SU-DHL-6 (cell line): Measurements from ENCODE around the gene ATP1A4.

Experiments used
- CTCF ChIP-seq: fragments of 200-600 bp; sonication (generic); IDR thresholded peaks from one replicate; pipeline ENCODE4 v1.5.1; 2017; ENCODE audit warnings: antibody characterized with exemption, mild to moderate bottlenecking, low read length, moderate library complexity; ENCODE audit not compliant: insufficient read depth, poor library complexity, severe bottlenecking
- EZH2phosphoT487 ChIP-seq: fragments of 200-600 bp; sonication (generic), shearing (Covaris generic); conservative IDR thresholded peaks from 2 replicates; pipeline ENCODE4 v1.6.1; 2018; ENCODE audit warnings: mild to moderate bottlenecking, antibody characterized with exemption, low read length, moderate library complexity, mixed read lengths

DNA sequence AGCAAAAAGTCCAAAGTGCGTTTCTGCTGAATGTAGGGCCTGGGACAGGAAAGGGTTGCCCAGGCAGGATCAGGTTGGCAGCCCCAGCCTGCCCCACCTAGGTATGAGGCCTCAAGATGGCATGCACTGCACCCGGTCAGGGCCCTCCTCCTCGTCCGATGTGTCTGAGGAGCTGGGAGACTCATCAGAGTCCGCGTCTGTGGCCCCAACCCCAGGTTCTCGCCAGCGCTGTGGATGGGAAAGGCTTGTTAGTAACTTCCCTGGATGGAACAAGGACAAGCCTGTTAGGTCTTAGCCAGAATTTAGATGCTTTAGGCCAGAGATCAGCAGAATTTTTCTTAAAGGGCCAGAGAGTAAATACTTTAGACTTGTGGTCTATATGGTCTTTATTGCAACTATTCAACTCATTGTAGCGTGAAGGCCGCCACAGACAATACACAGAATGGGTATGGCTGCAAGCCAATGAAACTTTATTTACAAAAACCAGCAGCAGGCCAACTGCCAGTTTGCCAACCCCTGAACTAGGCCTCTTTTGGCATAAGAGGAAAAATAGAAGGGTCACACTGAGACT is 66.2 kb downstream of the ATP1A4 start:
- TF ChIP-seq CTCF (no peak), EZH2phosphoT487 (no peak)
